GM21515 (cell line): Measurements from ENCODE around the gene BCL2A1.
"Not testable (repeated sequence)": the region's sequence is repeated elsewhere in the genome, so short reads cannot be mapped to it uniquely, and the experiment has no call there.

Source experiments
- ATAC-seq: cut with Tn5 transposase; IDR thresholded peaks from one replicate; pipeline ENCODE4 v1.9.1; 2021; ENCODE audit not compliant: unreplicated experiment

BCL2A1 gene

GRCh38 chr15:79970624-79971434 lies at the start of gene BCL2A1:
TSS of gene BCL2A1 (minus strand) at chr15:79971196. CDS start at chr15:79971119, 77 bp downstream.
- ATAC-seq, result peak; percentile 51

- no peak for ATAC-seq
Measured at GRCh38 chr15:80020731-80021130, 49.7 kb upstream of the BCL2A1 start.

GRCh38 chr15:80020149-80020548 lies 49.2 kb upstream of the BCL2A1 start:
- ATAC-seq, result not testable (repeated sequence)

DNA sequence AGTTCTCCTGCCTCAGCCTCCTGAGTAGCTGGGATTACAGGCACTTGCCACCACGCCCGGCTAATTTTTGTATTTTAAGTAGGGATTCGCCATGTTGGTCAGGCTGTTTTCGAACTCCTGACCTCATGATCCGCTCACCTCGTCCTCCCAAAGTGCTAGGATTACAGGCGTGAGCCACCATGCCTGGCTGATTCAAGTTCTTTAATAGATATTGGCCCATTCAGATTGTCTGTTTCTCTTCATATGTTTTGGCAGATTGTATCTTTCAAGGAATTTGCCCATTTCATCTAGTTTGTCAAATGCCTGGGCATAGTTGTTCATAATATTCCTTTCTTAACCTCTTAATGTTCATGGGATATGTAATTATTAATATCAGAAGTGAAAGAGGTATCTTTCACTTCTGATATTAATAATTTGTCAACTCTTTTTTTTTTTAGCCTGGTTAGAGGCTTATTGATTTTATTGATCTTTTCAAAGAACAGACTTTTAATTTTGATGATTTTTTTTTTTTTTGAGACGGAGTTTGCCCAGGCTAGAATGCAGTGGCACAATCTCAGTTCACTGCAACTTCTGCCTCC lies 48.3 kb upstream of the BCL2A1 start:
- no peak for ATAC-seq

GRCh38 chr15:80017139-80017538 lies 46.1 kb upstream of the BCL2A1 start:
- ATAC-seq, result not testable (repeated sequence)

DNA sequence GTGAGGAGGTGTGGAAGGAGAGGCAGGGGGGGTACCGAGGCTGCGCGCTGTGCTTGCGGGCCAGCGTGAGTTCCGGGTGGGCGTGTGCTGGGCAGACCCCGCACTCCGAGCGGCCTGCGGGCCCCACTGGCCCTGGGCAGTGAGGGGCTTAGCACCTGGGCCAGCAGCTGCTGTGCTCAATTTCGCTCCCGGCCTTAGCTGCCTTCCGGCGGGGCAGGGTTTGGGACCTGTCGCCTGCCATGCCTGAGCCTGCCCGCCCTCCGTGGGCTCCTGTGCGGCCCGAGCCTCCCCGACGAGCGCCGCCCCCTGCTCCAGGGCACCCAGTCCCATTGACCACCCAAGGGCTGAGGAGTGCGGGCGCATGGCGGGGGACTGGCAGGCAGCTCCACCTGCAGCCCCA lies 45.5 kb upstream of the BCL2A1 start:
- not testable (repeated sequence) for ATAC-seq

DNA sequence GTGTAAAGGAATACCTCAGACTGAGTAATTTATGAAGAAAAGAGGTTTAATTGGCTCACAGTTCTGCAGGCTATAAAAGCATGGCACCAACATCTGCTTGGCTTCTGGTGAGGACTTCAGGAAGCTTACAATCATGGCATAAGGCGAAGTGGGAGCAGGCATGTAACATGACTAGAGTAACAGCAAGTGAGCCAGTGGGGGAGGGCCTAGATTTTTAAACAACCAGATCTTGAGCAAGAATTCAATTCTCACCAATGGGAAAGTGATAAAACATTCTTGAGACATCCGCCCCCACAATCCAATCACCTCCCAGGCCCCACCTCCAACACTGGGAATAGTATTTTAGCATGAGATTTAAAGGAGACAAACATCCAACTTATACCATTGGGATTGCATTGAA lies 44.2 kb upstream of the BCL2A1 start:
- no peak for ATAC-seq

DNA sequence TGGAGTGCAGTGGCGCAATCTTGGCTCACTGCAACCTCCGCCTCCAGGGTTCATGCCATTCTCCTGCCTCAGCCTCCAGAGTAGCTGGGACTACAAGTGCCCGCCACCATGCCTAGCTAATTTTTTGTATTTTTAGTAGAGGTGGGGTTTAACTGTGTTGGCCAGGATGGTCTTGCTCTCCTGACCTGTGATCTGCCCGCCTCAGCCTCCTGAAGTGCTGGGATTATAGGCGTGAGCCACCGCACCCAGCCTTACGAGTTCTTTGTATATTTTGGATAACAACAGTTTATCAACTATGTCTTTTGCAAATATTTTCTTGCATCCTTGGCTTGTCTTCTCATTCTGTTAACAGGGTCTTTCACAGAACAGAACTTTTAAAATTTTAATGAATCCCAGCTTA lies 43.2 kb upstream of the BCL2A1 start:
- ATAC-seq, result not testable (repeated sequence)

GRCh38 chr15:80012060-80012726 lies 41.2 kb upstream of the BCL2A1 start:
- ATAC-seq, result no peak

DNA sequence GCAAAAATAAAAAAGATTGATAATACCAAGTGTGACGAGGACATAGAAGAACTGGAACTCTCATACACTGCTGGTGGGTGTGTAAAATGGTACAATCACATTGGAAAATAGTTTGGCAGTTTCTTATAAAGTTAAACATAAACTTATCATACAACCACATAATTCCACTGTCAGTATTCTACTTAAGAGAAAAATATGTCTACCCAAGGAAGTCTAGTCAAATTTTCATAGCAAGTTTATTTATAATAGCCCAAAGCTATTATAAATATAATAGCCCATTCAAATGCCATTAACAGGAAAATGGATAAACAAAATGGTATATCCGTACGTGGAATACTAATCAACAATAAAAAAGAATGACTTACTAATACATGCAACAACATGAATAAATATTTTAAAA lies 40.6 kb upstream of the BCL2A1 start:
- ATAC-seq, result no peak

GRCh38 chr15:80011041-80011523 lies 40.1 kb upstream of the BCL2A1 start:
- not testable (repeated sequence) for ATAC-seq

GRCh38 chr15:80010131-80010673 lies 39.2 kb upstream of the BCL2A1 start:
- no peak for ATAC-seq

- ATAC-seq, result no peak
Measured at GRCh38 chr15:80007532-80007931, 36.5 kb upstream of the BCL2A1 start.

GRCh38 chr15:80006946-80007345 lies 36.0 kb upstream of the BCL2A1 start:
- ATAC-seq, result no peak

DNA sequence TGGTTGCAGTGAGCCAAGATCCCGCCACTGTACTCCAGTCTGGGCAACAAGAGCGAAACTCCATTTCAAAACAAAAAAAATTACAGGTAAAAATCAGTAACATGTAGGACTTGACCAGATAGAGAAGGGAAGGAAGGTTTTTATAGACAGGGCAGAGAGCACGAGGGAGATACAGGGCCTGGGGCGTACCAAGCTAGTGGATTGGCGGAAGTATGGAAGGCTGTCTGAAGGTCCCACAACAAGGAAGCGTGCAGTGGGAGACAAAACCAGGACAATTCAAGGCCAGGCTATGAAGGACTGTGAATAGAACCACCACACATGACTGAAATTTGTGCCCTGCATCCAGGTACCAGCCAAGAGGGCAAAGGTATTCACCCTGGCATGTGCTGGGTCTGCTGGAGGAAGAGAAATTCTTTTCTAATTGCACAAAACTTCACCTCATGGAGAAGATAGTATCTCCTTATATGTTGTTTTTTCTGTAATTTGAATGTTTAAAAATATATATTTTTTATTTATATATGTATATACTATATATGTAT lies 33.0 kb upstream of the BCL2A1 start:
- no peak for ATAC-seq

- no peak for ATAC-seq
Measured at GRCh38 chr15:80003171-80003570, 32.2 kb upstream of the BCL2A1 start.

GRCh38 chr15:80002267-80002666 lies 31.3 kb upstream of the BCL2A1 start:
- no peak for ATAC-seq

- no peak for ATAC-seq
Measured at GRCh38 chr15:79994615-79995014, 23.6 kb upstream of the BCL2A1 start.

GRCh38 chr15:79991826-79992225 lies 20.8 kb upstream of the BCL2A1 start:
- ATAC-seq, result no peak

DNA sequence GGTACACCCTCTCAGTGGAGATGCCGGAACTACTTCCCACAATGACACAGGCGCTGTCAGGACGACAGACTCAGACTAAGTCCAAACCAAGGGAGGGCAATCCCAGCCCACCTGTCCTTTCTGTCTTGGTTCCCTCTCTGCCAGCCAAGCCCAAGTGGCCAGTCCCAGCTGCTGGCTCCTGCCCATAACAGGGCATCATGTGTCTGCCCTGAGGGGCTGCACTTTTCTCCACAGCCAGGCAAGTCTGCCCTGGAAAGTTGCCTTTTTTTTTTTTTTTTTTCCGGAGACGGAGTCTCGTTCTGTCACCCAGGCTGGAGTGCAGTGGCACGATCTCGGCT lies 20.0 kb upstream of the BCL2A1 start:
- no peak for ATAC-seq

DNA sequence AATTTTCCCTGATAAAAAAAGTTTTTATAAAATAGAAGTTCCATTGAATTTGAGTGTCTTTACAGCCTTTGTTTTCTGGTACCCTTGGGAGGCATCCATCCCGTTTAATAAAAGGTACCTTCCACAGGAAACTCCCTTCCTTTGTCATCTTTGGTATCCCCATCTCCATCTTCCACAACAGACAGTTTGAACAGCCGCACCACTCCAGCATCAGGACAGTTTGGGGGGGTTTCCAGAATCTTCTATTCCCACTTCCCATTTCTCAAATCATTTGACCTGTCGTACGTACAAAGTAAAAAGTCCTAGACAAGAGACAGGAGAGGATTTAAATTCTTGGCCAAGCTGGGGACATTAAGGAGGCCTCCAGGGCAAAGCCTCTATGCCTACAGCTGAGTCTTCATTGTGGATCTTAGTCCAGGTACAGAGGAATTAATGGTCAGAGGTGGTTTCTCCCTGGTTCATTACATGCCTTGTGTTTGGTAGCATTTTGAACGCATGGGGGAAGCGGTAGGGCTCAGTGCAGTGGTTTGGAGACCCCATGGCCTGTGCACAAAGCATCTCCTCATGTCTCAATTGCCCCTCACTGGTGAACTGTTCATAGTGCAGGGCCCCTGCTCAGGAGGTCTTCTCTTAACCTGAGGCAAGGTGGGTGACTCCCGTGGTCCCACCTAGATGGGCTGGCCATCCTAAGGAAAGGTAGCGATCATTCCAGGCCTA lies 19.4 kb upstream of the BCL2A1 start:
- ATAC-seq, result no peak
